Activated CD4-positive, CD25-positive, alpha-beta regulatory T cell (primary cell): ENCODE measurements around the gene FYCO1.
"Not testable (repeated sequence)": the region's sequence is repeated elsewhere in the genome, so short reads cannot be mapped to it uniquely, and the experiment has no call there.

Source experiments
- DNase-seq, 4 experiments: peaks; one replicate each; lab custom pipeline; 2025; lab: John Stamatoyannopoulos, UW

The FYCO1 gene

GRCh38 chr3:45995236-45996192 lies at the start of gene FYCO1:
TSS of gene FYCO1 (minus strand) at chr3:45995824. CDS start at chr3:45984910, 10,914 bp downstream.
- peak; percentile 72 to 81 (median 80) for DNase-seq

- no peak for DNase-seq
These were observed 43.3 kb upstream of the FYCO1 start for GRCh38 chr3:46038916-46039315.

- not testable (repeated sequence) for DNase-seq
These were observed 42.4 kb upstream of the FYCO1 start for GRCh38 chr3:46038071-46038470.

DNA sequence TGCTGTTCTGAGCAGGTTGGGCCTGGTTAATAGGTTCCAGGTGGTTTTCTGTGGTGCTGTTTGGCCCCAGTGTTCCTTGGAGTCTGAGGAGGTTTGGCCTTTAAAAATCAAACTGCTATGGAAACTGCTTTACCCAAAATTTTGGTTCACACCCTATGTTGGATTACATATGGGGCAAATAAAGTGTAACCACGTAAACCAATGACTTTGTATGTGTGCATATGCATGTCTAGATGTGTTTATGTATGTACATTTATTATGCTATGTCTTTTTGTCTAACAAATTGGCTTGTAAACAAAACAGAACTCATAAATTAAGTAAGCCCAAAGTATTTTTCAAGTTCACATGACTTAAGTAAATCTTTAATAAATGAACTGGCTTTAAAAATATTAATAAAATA lies 40.6 kb upstream of the FYCO1 start:
- DNase-seq = no peak

DNA sequence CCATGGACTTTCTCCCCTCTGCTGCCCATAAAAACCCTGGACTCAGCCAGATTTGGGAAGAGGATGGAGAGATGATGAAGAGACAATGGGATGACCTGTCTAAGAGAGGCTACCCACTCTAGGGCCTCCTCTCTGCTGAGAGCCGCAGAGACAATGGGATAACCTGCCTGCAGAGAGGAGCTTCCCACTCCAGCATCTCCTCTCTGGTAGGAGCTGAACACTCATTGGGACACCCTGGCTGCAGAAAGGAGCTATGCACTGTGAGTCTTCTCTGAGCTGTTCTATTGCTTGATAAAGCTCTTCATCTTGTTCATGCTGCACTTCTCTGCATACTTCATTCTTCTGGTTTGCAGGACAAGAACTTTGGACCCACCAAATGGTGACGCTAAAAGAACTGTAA lies 36.1 kb upstream of the FYCO1 start:
- DNase-seq = no peak

DNA sequence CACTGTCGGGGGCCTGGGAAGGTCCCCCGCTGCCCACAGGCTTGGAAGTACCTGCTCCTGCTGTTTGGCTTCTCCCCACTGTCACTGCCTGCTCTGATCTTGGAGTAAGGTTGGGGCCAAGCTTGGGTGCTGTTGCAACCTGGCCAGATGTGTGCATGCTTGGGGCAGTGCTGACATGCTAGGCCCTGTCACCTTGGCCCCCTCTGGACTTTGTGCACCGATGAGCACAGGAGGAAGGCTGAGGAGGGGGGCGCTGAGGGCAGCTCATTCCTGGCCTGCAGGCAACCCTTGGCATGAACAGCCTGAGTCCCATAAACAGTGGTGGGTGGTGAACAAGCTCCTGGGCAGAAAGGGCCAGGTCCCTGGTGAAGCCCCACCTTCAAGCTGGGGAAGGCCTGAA lies 35.6 kb upstream of the FYCO1 start:
- DNase-seq = no peak

- no peak for DNase-seq
These were observed 35.0 kb upstream of the FYCO1 start for GRCh38 chr3:46030626-46031025.

DNA sequence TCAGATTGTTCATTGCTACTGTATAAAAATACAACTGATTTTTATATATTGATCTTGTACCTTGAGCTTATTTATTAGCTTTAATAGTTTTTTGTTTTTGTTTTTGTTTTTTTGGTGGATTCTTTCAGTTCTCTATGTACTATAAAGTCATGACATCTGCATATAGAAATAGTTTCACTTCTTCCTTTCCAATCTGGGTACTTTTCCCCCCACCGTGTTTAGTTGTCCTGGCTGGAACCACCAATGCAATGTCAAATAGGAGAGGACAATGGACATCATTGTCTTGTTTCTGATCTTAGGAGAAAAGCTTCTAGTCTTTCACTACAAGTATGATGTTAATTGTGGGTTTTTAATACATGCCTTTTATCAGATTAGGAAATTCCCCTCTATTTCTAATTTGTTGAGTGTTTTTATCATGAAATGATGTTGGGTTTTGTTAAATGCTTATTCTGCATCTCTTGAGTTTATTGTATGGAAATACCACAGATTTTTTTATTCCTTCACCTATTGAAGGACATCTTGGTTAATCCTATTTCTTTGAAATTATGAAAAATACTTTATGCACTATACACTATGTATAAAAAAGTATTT lies 34.4 kb upstream of the FYCO1 start:
- no peak for DNase-seq

DNA sequence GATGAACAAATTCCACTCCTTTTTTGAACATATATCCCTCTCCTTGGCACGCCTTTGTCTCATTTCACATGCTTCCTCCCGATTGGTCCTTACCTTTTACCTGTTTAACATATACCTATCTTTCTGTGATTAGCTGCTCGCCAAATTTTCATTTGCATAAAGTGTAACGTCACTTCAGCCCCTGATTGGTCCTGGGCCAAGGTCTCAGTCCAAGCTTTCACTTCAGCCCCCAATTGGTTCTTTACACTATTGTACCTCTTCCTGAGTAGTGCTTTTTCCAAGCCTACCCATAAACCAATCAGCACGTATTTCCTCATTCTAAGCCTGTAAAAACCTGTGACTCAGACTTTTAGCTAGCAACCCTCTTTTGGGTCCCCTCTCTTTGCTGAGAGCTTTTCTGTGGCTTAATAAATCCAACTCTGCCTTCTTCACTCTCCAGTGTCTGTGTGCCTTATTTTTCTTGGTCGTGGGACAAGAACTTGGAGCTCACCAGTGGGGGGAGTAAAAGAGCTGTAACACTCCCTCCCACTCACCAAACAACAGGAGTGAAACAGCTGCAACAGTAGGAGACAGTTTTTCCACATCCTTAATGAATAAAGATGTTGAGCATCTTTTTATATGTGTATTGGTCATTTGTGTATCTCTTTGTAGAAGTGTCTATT lies 32.2 kb upstream of the FYCO1 start:
- DNase-seq = no peak

GRCh38 chr3:46027021-46027705 lies 31.5 kb upstream of the FYCO1 start, which contains the start of gene XCR1:
TSS of gene XCR1 (minus strand) at chr3:46027483. CDS start at chr3:46021947, 5,536 bp downstream.
- no peak for DNase-seq

DNA sequence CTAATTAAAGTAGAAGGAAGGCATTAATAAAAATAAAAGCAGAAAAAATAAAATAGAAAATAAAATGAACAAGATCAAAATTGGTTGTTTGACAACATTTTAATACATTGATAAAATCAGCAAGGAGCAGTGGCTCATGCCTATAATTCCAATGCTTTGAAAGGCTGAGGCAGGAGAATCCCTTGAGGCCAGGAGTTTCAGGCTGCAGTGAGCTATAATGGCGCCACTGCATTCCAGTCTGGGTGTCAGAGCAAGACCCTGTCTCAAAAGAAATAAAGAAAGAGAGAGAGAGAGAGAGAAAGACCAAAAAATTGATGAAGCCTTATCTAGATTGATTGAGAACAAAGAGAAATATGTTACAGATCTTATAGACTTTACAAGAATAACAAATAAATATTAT lies 29.5 kb upstream of the FYCO1 start:
- DNase-seq = no peak

- no peak for DNase-seq
These were observed 28.5 kb upstream of the FYCO1 start for GRCh38 chr3:46024131-46024530.

GRCh38 chr3:46022909-46023785 lies 27.5 kb upstream of the FYCO1 start:
- DNase-seq = no peak

- DNase-seq = no peak
These were observed 25.9 kb upstream of the FYCO1 start for GRCh38 chr3:46021516-46021915.

DNA sequence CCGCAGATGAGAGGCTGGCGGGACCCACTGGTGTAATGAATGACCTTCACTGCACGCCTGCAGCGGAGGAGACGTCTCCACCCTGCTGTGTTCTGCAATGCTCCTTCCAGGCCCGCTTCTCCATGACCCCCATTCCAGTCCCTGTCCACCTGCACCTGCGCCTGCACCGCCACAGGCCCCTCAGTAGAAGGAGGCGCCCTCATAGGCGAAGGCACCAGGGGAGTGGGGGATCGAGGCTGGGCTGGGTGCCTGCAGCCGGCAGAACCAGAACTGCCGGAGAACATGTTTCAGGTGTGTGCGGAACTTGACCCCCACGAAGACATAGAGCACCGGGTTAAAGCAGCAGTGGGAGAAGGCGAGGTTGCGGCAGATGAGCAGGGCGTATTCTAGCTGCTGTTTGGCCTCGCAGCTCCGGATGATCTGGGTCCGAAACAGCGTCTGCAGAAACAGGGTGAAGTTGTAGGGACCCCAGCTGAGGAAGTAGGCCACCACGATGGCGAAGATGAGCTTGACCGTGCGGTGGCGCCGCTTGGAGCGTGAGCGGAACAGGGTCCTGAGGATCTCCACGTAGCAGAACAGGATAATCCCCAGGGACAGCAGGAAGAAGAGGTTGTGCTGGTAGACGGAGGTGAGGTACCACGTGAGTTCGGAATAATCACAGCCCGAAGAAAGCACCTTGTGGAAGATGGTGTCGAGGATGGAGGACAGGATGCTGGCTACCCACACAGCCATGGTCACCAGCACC lies 25.3 kb upstream of the FYCO1 start:
- DNase-seq = no peak

DNA sequence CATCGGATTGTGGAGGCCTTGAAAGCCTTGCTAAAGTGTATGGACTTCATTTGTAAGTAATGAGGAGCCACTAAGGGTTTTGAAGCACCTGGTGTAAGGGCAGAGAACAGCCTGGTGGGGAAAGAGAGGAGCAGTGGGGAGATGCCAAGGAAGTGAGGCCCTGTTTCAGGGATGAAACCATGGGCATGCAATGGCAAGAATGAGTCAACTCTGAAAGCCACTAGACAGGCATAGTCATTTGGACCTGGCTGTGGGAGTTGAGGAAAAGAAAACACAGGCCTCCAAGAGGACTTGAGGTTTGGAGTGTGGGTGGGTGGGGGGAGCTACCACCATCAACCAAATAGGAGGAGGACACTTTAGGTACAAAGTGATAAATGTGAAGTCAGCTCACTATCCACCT lies 24.1 kb upstream of the FYCO1 start:
- no peak for DNase-seq

DNA sequence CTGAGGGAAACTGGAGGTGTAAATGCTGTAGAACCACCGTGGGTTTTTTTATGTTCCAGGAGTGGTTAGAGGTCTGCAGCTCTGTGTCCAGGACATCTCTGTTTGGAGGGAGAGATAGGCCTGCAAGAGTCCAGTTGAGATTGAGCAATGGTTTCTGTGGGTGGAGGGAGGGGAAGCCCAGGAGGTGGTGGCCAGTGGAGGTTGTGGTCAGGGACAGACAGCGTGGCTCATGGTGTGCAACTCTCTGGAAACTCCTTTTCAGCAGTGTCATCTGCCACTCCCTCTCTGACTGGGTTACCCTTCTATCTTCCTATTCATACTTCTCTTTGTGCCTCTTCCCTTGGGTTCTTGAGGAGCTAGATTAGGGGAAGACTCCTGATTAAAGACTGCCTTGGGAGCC lies 22.1 kb upstream of the FYCO1 start:
- DNase-seq = no peak

- DNase-seq = no peak
These were observed 17.9 kb upstream of the FYCO1 start for GRCh38 chr3:46013316-46014094.

DNA sequence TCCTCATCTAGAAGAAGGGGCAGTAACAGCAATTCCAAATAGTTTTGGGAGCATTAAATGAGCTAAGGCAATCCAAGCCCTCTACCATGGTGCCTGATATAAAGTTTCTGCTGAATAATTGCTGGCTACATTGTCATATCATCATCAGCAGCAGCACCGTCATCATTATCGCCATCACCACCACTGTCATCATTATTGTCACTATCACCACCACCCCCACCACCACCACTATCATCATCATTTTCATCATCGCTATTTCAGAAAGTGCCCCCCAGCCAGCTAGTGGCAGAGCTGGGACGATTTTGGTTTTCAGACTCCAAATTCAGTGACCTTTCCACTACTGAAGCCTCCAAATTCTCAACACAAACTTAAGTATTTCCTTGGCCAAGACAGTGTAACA lies 16.6 kb upstream of the FYCO1 start:
- DNase-seq = no peak
